HG03439 (cell line): ENCODE results near the gene HS6ST2.

Experiments
- ATAC-seq: cut with Tn5 transposase; IDR thresholded peaks from one replicate; pipeline ENCODE4 v1.9.1; 2021; ENCODE audit warnings: mild to moderate bottlenecking, moderate library complexity; ENCODE audit not compliant: unreplicated experiment

The HS6ST2 gene

DNA sequence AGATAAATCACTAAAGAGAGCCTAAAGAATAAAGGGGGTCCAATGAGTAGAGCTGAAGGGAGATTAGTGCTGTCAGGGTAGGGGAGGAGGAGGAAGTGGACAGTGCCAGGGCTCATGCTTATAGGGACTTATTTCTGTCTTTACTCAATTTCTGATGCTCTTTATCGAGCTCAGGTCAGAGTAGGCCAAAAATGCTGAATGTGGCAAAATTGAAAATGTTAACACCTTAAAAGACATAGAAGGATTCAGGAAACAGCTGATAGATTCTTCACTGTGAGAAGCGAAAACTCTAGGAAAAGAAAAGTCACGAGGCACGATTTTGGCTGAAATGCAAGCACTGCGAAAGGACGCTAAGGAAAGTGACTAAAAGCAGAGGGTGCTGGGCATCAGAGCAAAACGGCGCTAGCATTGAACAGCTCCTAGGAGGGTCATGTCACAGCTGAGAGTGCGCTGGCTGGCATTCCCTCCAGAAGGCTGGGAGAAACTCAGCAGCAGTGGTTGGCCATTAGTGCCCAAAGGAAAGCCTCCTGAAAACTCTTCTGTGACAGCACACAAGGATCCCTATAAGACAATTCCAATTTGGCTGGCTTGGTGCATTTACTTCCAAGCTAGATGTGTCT, 150.9 kb downstream of the HS6ST2 start:
- ATAC-seq, result no peak

DNA sequence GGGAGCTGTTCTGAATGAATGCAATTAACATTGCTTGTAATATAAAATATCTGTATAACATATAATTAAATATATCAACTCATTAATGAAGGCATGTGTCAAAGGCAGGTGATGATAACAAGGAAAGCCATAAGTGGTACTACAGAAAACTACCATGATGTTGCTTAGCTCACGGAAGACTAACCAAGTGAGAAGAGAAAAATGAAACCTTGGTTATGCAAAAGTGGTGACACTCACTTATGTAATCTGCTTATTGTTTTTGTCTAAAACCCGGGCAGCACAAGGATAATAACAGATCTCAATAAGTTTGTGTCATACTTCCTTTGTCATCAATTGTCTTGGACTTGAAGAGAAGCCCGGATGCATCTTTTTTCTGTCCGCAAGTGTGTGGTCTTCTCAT, 156.4 kb downstream of the HS6ST2 start:
- ATAC-seq, result no peak

DNA sequence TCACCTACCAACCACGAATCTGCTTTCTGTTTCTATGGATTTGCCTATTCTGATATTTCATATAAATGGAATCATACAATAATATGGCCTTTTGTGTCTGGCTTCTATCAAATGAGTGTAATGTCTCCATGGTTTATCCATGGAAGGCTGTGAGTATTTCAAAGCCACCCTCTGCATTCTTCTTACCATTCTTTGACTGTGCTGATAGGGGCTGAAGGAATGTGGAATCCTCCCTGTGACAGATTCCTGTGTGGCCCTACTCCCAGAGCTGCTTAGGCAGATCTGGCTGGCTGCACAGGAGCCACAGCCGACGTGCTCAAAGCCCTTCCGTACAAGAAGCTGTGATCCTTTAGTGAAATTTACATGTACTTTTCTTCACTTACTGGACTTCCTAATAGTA, 163.2 kb downstream of the HS6ST2 start:
- no peak for ATAC-seq

DNA sequence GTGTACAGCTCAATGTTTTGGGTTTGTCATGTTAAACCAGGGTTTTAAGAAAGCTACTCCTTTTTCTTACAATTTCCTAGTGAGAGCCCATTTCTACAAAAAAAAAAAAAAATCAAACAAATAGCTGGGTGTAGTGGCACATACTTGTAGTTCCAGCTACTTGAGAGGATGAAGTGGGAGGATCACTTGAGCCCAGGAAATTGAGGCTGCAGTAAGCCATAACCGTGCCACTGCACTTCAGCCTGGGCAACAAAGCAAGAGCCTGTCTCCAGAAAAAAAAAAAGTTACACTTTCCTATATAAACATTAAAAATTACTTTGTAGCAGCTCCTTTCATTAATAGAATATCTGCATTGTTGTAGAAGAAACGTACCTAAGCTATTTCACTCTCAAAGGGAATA, 166.7 kb downstream of the HS6ST2 start:
- ATAC-seq, result no peak

DNA sequence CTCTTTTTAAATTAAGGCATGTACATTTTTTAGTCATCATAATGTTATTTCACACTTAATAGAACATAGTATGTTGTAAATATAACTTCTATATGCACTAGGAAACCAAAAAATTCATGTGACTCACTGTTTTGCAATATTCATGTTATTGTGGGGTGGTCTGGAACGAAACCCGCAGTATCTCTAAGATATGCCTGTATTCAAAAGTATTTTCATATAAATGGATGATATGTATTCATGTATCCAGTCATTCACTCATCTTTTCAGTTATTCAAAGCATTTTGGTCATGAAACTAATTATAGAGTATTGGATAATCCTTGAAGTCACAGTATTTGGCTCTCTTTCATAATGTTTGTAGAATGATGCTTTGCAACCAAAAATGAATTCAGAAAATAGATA, 168.1 kb downstream of the HS6ST2 start:
- no peak for ATAC-seq

DNA sequence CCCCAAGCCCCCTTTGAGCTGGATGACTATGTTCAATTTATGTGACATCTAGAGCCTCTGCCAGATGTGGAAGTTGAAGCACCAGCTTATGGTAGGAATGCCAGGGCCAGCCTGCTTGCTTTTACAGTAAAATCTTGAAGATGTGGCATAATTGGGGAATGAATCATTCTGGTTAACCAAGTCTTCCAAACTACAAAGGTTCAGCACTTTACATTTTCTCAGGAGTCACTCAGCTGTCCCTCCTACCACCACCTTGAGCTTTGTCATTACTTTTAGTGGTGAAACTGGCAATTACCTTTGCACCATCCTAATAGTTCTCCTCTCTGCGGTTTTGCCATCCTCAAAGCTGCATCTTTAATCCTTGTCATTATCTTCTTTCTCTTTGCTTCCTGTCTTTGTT, 172.2 kb downstream of the HS6ST2 start:
- ATAC-seq, result no peak

DNA sequence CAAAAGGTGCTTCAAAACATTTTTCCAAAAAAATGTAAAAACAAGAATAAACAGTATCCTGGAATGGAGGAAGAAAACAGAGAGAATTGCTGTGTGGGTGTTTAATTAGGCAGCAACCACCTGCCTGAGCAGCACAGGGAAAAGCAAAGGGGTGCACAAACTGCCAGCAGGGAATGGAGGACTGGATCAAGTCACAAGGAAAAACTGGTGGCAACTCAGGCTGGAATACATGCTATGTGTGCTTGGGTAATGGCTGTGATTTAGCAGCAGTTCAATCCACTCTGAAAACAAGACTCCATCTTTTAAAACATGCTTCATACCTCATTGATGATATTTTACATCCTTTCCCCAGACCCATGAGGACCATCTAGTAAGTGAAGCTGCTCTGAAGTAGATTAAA, 179.5 kb downstream of the HS6ST2 start:
- no peak for ATAC-seq

DNA sequence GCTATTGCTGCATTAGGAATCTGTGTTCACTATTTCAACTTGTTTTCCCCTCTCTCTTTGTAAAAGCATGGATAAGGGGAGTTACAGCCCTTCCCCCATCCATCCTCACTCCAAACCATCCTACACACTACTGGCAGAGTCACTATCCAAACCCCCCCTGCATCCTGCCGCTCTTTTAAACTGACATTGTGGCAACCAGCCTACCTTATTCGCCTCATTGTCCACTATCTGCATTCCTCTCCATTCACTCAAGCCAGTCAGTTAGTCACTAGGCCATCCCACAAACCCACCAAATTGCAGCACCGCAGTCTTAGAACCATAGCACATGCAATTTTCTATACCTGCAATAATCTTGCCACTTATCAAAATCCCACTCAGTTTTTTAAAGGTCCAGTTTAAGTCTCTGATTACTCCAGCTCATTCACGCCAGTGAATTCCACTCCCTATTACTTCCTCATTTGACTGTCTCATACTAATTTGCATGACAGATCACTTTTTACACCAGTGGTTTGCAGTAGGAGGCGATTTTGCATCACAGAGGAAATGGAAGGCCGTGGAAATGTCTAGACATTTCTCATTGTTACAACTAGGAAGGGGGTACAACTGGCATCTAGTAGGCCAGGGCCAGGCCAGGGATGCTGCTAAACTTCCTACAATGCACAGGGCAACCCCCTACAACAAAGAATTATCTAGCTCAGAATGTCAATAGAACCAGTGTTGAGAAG, 181.8 kb downstream of the HS6ST2 start:
- ATAC-seq, result no peak

DNA sequence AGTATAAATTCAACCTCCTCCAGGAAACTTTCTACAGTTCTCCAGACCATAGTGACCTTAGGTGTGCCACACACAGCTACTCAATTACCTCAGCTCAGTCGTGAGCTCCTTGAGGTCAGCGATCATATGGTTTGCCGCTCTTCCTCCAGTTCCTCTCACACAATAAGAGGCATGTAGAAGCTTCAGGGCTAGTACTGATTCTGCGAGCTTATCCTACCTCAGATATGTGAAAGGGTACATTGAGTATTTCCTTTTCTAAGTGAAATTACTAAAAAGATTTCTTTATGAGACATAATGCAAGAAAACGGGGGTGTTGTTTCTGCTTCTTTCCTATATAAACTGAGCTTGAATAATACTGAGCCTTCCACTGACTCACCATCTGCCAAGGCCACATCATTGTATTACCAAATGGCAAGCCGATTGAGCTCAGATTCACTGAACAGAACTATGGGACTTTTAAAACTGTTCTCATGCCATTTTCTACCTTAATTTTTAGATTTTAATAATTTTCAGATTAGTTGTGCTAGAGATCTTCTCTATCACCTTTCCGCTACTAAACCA, 183.1 kb downstream of the HS6ST2 start:
- no peak for ATAC-seq

DNA sequence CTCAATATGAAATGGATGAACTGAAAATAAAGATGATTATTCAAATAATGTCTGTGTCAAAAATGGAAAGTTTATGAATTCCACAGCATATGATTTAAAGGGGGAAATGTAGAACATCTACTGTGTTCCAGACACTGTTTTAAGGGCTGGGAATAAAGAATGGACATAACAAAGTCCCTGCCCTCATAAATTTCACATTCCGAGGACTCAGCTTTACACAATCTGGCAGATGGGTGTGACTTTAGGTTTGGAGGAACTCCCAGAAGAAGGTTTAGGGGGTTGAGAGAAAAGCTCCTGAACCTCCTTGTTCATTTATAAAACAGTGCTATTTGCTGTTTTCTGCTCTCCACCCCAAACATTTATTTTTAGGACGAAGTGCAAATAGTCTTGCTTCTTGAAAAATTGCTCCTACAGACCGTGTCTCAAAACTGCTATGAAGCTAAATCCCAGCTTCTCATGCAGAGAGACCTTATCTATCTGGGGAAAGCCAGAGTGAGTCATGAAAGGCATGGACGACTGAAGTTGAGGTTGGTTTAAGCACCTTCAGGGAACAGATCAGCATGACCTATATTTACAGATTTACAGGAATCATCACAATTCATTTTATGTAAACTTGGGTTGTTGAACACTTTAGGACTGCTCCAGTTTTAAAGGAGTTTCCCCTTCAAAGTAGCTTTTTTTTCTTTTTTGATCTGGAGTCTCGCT, 184.3 kb downstream of the HS6ST2 start:
- ATAC-seq, result no peak

DNA sequence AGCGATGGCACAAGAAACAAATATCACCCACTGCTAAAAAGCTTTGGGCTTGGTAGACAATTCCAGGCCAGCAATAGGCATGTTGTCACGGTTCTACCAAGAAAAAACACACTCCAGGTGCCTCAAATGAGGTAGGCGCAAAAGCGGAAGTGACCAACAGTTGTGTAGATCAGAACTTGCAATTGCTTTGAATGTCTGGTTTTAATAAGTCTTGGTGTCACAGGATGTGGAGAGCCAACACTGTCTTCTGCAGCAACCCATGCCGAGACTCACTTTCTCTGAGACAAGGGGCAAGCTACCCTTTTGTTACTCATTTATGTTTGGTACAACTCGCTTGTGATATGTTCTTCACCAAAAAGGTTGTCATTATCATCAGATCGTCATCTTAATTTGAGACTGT, 188.8 kb downstream of the HS6ST2 start:
- ATAC-seq, result no peak

DNA sequence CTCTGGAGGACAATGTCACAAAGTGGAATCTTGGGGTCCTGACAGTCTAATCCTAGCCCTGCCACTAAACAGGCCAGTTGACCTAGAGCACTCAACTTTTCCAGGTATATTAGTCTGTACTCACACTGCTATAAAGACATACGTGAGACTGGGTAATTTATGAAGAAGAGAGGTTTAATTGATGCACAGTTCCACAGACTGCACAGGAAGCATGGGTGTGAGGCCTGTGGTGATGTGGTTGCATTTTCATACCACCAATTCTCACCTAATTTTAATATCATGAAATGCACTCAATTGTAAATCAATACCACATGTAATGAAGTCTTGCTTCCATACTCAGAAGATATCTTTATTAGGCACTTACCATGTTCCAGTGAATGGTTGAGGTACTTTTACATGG, 192.0 kb downstream of the HS6ST2 start:
- no peak for ATAC-seq

DNA sequence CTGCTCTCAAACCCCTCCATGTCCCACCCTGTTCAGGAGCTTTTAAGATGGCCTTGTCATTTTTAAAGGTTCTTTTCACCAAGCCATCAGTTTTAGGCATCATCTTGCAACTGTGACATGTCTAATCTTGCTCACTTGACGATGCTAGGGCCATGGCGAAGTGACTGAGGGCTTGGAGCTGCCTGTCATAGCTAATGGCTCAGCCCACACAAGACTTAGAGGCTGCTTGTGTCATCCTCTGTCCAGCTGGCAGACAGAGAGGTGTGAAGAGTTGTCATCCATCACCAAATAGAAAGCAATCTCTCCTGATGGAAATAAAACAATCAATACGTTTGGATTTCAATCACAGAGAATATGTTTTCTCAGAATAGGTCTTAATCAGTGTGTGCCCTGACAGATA, 194.9 kb downstream of the HS6ST2 start:
- ATAC-seq, result no peak

DNA sequence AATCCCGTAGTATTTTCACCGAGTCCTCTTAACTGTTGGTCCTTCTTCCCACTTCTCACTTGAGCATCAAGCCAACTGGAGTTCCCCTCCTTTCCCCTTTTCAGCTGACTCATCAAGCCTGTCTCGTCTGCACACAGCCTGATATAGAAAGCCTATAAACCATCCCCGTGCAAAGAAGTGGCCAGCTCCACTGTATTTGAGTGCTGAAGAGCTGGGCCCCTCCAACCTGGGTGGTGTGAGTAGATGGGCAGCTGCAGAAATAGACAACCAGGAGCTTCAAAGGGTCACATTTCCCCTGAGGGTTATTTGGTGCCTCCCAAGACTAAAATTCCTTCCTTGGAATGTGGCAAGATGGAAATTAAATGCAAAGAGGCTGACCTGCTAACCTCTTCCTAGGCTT, 199.7 kb downstream of the HS6ST2 start:
- no peak for ATAC-seq

DNA sequence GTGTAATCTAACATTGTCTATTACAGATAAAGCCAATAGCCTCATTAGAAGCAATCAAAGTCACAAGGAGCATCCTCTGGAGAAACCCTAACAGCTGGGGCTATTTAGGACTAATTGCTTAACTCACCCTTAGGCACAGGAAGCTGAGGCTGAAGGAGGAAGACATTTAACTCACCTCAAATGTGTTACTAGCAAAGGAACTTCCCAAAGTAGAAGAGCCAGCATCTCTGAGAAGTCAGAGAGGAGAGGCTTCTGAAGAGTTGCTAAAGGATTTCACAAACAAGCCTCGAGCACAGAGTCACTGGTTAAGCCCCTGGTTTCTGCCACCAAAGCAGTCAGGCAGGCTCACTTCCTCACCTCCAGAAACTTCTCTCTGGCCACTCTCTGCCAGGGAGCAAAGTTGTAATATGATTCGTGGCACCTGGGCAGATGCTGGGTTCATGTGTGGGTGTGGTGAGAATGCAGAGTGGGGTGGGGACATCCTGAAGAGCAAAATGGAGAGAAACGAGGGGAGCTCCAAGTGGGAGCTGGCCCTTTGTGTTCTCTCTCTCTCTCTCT, 201.3 kb downstream of the HS6ST2 start:
- ATAC-seq, result no peak

DNA sequence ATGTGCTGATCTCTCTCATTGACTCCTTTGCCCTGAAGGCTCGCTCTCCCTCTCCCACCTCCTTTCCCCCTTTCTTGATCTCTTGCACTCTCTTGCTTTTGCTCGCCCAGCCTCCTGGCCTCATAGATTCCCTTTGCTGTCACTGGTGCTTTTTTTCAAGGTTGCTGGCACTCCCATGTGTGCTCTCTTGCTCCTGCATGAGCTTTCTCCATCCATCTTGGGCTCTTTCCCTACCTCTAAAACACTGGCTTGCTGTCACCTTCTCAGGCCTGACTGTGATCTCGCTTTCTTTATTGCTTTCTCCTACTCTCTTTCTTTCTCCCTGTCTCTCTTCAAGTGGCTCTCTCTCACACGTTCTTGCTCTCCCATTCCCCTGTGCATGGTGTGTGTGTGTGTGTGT, 202.0 kb downstream of the HS6ST2 start:
- no peak for ATAC-seq

DNA sequence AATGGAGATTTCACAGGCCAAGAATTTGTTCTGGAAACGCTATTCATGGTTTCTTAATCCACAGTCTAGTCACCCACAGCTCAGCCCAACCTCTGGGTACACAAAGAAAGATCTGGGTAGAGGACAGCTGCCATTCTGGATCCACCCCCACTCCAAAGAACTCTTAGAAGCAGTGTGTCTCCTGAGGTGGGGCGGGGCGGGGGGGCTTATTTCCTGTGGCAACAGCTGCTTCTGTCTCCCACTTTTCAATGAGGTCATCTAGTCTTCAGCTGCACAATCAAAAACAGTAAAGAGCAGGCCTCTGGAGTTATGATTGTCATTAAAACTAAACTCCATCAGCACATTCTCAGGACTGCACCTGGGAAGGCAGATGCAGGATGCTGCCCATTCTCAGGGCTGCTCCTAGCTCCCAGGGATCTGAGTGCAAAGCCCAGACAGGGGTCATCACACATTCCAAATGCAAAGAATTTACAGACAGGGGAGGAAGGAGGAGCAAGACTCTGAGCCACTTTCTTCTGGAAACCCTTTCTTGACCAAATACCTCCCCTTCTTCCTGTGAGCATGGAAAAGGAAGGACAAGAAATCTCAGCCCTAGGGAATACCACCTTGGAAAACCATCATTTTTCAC, 207.3 kb downstream of the HS6ST2 start:
- ATAC-seq, result no peak

DNA sequence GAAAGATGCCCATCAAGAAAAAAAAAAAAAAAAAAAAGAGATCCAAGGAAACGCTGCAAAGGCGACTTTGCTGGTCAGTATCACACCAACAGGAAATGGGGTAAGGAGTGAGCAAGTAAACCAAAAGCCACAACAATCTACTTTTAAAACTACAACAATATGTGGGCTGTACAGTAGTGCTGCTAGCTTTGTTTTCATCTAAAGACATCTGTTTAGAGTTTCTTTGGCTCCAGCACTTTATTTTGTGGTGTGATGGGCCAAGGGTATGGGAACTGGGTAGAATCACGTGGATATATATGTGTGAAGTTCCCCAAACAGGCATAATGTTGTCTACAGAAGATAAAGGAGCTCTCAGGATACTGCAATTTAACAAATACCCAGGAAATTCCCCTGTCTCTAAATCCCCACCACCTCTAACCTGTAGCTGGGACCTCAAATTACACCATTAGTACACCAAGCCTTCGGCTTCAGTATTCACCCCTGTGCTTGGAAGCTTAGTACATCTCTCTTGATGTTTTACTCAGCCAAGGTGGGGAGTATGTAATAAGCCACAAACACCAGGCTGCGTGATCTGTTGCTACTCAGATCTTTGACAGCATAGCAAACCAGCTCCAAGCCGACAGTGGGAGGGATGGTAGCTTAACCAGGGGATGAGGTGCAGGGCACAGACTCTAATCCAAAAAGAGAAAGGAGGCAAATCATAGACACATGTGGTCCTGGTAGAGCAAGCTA, 207.9 kb downstream of the HS6ST2 start:
- ATAC-seq, result no peak

DNA sequence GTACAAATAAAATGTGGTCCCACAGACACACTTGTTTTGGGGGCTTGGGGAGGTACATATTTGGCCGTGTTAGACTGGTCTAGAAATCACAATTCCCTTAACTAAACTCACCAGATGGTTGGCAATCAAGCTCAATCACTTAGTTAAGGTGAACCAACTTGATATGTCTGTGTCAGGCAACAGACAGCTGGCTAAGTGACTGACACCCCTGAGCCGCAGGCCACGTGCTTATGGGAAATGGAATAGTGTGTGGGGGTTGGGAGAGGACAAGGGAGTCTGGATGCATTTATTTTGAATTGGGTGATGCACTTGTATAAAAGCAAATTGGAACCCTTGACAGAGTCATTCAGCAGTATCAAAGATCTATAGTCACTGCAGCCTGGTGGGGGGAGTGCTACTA, 209.0 kb downstream of the HS6ST2 start:
- ATAC-seq, result no peak

DNA sequence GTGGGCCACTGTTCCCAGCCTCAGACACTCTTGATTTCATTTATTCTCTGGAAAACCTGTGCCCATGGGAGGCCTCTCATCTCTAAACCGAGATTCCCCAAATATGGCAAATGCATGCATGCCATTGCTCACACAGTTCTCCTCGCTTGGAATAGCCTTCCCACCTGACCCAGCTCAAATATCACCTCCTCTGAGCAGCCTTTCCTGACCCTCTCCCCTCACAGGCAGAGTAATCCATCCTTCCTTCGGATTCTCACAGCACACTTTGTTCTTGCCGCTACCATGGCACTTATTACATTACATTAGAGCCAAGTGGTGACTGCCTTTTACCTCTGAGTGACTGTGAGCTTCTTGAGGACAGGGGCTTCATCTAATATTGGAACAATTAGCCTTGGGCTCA, 209.5 kb downstream of the HS6ST2 start:
- ATAC-seq, result no peak

DNA sequence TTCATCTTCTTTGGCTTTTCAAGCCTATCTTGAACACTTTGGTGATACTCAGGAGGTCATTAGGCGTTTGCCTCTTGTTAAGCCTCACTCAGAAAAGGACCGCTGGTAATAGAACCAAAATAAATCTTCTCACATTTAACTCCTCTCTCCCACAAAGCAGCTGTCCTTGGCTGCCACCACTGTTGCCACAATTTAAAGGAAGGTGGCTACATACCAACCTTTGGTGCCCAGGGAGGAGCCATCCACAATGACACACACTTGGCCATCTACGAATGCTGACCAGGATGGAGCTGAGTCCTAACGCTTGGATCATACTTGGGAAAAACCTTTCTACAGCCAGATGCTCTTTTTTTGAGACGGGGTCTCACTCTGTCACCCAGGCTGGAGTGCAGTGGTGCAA, 210.2 kb downstream of the HS6ST2 start:
- no peak for ATAC-seq
